H1 (cell line): Measurements from ENCODE around the gene MBD1. TPM values are rescaled to one million over a fixed set of nuclear protein-coding genes. Genes with fewer than 3 reads are reported as not detected.

Source experiments
- CTBP2 ChIP-seq: IDR thresholded peaks from 2 replicates; pipeline ENCODE4 v1.7.0; 2011; ENCODE audit warnings: borderline replicate concordance, mild to moderate bottlenecking, moderate library complexity, mixed read lengths, low read length; ENCODE audit not compliant: insufficient read depth, insufficient read length
- MAX ChIP-seq: IDR thresholded peaks from 2 replicates; pipeline ENCODE4 v1.6.1; 2012; ENCODE audit warnings: inconsistent platforms
- SIRT6 ChIP-seq: IDR thresholded peaks from one replicate; pipeline ENCODE4 v1.7.1; 2012; ENCODE audit warnings: low read length, inconsistent platforms
- YY1 ChIP-seq: IDR thresholded peaks from 2 replicates; pipeline ENCODE4 v1.6.1; 2011; ENCODE audit warnings: low read depth, mild to moderate bottlenecking, low read length
- polyA plus RNA-seq, 7 experiments: library from polyadenylated mRNA; depleted of rRNA in 3 of 7; stranded (reverse) in 5 of 7; unstranded in 2 of 7; fragments of >200 nt in 5 of 7; fragments of 200-250 nt in 2 of 7; gene quantifications; 1 replicate in 5 of 7; 2 replicates in 1 of 7; 4 replicates in 1 of 7; pipeline versions ENCODE4 v1.2.1 to v1.2.3, GENCODE V29; 2011 to 2013; ENCODE audit warnings: missing spikeins in 2 of 7, mixed read lengths in 2 of 7
- total RNA-seq: library from RNA; stranded (reverse); fragmentation: NEBNext Ultra II Directional; extraction: Animal tissue kit (Norgen Biotek cat#: 25700); gene quantifications from 2 replicates; pipeline ENCODE4 v1.2.1, GENCODE V29; 2021
- TF ChIP-seq, protein P1 (sequence below): IDR thresholded peaks from 2 replicates; pipeline ENCODE4 v1.6.1; 2012; ENCODE audit warnings: inconsistent platforms

Gene MBD1
- total and polyA plus RNA-seq, 2 of the 8 experiments (the other 6 are each of a cell fraction or from before 2014, with no cell fraction given): 32.2 to 41.6 TPM

- TF ChIP-seq YY1: peak; percentile 56; the same call in 1 of the 2 replicates
- no peak for TF ChIP-seq SIRT6
- TF ChIP-seq MAX: no peak
- TF ChIP-seq CTBP2: no peak
- TF ChIP-seq, protein P1, sequence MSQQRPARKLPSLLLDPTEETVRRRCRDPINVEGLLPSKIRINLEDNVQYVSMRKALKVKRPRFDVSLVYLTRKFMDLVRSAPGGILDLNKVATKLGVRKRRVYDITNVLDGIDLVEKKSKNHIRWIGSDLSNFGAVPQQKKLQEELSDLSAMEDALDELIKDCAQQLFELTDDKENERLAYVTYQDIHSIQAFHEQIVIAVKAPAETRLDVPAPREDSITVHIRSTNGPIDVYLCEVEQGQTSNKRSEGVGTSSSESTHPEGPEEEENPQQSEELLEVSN: no peak
These were observed 13.1 kb downstream of the MBD1 start (continued) for GRCh38 chr18:50268022-50268747.
